ENCODE measurements around the gene EPO.

EPO gene

DNA sequence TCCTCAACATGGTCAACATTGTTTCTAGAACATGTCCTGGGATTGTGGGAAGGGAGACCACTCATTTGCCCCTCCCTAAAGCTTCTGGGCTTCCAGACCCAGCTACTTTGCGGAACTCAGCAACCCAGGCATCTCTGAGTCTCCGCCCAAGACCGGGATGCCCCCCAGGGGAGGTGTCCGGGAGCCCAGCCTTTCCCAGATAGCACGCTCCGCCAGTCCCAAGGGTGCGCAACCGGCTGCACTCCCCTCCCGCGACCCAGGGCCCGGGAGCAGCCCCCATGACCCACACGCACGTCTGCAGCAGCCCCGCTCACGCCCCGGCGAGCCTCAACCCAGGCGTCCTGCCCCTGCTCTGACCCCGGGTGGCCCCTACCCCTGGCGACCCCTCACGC is at the start of gene EPO:
EPO (plus strand) TSS at position 190 of the 392 bp plus-strand sequence. CDS start 513 bp downstream, outside the sequence.
- DNase-seq (ENCODE audit: low read depth, low spot score), result no peak

DNA sequence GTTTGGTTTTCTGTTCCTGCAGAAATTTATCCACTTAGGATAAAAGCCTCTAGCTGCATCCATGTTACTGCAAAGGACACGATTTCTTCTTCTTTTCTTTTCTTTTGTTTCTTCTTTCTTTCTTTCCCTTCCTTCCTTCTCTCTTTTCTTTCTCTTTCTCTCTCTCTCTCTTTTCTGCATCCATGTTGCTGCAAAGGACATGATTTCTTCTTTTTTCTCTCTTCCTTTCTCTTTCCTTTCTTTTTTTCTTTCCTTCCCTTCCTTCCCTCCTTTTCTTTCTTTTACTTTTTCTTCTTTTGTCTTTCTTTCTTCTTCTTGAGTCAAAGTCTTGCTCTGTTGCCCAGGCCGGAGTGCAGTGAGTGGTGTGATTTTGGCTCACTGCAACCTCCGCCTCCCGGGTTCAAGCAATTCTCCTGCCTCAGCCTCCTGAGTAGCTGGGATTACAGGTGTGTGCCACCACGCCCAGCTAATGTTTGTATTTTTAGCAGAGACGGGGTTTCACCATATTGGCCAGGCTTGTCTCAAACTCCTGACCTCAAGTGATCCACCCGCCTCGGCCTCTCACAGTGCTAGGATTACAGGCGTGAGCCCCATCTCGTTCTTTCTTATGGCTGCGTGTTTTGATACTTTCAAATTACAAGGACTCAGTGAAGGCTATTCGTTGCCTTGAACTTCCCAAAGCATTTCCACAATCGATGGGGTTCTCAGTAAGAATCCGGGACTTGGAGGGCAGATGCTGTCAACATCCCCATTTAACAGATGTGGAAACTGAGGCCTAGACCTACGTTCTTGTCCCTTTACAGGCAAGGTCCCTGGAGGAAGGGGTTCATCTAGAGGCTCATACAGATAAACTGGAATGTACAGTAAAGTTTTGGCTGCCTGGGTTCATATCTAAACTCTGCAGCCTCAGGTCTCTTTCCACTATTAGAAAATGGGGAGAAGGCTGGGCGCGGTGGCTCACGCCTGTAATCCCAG is 48.6 kb upstream of the EPO start:
- DNase-seq (ENCODE audit: low read depth, low spot score), result no peak

DNA sequence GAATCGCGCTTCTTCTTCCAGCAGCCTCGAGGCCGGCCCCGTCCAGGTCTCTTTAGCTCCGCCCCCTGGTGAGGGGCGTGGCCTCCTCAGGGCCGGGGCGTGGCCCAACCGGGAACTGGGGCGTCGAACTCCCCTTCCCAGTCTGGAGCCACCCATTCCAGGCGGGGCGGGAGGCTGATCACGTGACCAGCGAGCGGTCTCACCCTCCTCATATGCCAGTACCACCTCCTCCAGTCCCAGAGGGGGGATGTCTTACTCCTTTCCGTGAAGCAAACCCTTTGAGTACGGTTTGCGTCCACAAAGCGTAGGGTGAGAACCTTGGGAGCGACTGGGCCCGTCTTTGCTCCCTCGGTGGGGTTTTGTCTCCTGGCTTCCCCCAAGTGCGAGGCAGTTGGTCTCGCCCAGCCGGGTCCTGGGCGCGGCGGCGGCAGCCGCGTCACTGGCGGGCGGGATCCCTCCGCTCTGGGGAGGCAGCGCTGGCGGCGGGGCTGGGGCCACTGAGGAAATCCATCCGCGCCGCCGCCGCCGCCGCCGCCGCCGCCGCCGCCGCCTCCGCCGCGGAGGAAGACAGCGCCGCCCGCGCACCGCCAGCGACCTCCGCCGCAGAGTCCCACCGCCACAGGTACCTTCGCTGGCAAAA is 46.8 kb upstream of the EPO start, which contains the start of gene GNB2:
GNB2 (plus strand) TSS at position 439 of the 640 bp plus-strand sequence. CDS start 2,526 bp downstream, outside the sequence.
- DNase-seq (ENCODE audit: low read depth, low spot score), result peak; percentile 80

DNA sequence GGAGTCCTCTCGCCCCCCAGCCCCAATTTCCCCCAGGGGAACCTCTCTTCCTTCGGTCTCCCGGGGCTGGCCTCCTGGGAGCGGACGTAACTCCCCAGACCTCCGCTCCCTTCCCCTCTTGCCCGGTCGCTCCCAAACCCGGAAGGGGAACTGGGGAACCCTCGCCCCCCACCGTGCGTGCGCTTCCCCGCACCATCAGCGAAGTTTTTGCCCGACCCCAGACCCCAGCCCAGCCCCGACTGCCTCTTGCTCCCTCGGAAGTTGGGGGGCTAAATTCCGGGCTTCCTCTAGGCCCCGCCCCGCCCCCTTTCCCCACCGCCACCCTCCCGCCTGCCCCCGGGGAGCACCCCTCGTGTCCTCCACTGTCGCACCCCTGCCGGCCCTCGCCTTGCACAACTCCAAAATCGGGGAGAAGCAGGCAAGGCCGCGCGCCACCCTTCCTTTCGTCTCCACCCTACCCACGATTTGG is 46.3 kb upstream of the EPO start:
- DNase-seq (ENCODE audit: low read depth, low spot score), result no peak

DNA sequence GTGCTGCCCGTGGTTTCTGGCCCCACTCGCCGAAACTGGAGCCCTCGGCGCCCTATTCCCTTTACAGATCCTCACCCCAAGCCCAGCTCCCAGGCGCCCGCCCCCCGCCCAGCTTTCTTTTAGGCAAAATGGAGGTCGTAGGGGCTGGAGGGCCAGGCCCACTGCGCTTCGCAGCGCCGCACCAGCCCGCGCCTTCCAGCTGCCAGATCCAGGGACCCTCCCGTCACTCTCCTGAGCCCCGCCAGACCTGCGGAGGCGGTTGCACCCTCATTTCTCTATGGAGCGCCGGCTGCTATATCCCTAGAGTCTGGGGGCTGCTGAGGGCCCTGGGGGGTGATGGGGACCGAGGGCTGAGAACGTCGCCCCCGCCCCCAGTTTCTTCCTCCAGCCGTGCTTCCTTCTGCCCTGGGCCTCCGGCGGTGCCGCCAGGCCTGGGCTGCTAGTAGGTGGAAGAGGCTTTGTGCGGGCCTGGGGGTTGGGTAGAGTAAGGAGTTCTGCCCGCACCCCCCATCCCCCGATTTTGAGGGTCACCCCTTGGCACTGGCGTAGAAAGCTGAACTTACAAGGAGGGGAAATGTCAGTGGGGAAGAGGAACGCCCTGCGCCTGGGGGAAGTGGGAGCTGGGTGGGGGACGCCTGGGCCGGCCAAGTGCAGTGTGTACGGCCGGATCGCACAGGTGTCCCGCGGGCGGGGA is 45.7 kb upstream of the EPO start:
- DNase-seq (ENCODE audit: low read depth, low spot score), result no peak

DNA sequence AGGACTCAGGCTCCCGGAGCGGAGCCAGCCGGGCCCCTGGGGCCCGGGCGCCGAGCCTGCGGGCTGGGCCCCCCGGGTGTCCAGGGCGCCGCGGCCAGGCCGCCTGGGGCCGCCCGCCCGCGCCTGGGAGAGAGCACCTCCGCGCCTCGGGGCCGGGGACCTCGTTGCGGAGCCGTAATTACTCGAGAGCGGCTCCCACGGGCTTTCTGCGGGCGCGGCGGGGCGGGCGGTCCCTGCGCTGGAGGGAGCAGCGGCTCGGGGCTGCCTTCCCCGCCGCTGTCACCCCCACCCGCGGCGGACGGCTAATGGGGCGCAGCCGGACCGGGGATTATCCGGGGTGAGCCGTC is 45.2 kb upstream of the EPO start:
- no peak for DNase-seq (ENCODE audit: low read depth, low spot score)

DNA sequence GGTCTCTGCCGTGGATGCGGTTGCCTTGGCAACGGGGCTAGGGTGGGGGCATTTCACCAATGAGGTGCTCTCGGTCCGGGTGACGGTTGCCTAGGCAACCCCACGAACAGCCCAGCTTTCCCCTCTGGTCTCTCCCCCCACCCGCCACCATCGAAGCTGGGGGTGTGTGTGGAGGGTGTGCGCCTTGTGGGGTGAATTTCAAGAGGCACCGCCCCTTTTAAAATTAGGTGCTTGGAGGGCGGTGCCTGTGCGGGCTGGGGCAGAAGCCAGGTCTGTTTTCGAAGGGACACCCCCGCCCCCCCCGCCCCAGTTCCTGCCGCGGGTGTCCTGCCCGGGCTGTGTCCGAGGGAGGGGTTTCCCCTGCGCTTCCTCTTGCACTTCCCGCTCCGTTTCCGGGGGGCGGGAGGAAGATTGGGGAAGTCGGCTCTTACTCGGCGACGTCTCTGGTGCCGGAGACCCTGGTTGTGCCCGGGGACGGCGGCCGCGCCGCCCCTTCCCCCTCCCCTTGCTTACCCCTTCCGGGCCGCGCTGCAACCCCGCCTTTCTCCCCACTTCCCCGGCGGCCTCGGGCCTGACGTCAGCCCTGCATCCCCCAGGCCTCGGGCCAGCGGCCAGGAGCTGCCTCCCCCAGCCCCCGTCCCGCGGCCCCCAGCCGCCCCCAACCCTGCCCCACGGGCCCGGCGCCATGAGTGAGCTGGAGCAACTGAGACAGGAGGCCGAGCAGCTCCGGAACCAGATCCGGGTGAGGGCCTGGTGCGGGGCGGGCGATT is 44.5 kb upstream of the EPO start:
- DNase-seq (ENCODE audit: low read depth, low spot score), result no peak

DNA sequence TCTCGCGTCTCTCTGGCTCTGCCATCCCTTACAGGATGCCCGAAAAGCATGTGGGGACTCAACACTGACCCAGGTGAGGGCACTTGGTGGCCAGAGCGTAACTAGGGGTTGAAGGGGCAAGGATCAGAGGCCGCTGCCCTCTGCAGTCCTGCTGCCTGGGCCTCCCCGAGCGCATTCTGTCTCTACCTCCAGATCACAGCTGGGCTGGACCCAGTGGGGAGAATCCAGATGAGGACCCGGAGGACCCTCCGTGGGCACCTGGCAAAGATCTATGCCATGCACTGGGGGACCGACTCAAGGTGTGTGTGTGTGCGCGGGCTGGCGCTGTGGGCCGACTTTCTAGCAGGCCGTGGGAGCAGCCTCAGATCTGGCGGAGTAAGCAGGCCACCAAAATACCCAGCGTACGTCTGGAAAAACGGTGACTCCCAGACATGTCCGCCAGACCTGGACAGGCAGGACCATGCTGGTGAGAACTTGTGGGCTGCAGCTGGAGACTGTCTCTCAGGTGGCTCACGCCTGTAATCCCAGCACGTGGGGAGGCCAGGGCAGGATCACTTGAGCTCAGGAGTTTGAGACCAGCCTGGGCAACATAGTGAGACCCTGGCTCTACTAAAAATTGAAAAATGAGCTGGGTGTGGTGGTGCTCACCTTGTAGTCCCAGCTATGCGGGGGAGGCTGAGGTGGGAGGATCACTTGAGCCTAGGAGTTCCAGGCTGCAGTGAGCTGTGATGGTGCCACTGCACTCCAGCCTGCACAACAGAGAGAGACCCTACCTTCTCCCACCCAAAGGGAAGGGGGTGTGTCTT is 43.6 kb upstream of the EPO start:
- DNase-seq (ENCODE audit: low read depth, low spot score), result no peak

DNA sequence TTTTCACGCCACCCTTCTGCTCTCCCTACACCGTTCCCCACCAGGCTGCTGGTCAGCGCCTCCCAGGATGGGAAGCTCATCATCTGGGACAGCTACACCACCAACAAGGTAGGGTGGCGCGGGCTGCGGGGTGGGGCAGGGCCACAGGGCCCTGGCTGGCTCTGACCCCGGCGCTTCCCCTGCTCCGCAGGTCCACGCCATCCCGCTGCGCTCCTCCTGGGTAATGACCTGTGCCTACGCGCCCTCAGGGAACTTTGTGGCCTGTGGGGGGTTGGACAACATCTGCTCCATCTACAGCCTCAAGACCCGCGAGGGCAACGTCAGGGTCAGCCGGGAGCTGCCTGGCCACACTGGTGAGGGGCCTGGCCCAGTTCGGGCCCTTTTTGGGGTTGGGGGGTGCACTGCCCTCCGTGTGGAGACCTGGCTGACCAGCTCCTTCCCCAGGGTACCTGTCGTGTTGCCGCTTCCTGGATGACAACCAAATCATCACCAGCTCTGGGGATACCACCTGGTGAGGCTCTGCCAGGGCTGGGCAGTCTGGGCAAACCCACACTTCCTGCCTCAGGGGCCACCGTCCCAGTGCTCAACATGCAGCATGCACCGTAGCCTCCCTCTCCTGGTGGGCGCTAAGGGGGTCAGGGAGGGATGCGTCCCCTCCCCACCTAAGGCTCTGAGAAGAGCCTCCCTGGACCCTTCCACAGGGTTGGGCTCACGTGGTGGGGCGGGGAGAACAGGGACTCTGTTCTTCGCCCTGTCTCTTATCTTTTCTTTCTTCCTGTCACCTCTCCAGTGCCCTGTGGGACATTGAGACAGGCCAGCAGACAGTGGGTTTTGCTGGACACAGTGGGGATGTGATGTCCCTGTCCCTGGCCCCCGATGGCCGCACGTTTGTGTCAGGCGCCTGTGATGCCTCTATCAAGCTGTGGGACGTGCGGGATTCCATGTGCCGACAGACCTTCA is 42.7 kb upstream of the EPO start:
- DNase-seq (ENCODE audit: low read depth, low spot score), result no peak

DNA sequence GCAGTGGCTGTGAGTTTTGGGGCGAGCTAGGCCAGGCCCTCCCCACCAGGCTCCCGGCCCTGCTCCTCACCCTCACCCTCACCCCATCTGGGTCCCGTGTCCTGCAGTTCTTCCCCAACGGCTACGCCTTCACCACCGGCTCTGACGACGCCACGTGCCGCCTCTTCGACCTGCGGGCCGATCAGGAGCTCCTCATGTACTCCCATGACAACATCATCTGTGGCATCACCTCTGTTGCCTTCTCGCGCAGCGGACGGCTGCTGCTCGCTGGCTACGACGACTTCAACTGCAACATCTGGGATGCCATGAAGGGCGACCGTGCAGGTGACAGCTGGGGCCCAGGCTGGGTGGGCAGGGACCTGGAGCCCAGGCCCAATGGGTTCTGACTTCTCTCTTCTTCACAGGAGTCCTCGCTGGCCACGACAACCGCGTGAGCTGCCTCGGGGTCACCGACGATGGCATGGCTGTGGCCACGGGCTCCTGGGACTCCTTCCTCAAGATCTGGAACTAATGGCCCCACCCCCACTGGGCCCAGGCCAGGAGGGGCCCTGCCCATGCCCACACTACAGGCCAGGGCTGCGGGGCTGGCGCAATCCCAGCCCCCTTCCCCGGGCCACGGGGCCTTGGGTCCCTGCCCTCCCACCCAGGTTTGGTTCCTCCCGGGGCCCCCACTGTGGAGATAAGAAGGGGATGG is 41.8 kb upstream of the EPO start:
- no peak for DNase-seq (ENCODE audit: low read depth, low spot score)

DNA sequence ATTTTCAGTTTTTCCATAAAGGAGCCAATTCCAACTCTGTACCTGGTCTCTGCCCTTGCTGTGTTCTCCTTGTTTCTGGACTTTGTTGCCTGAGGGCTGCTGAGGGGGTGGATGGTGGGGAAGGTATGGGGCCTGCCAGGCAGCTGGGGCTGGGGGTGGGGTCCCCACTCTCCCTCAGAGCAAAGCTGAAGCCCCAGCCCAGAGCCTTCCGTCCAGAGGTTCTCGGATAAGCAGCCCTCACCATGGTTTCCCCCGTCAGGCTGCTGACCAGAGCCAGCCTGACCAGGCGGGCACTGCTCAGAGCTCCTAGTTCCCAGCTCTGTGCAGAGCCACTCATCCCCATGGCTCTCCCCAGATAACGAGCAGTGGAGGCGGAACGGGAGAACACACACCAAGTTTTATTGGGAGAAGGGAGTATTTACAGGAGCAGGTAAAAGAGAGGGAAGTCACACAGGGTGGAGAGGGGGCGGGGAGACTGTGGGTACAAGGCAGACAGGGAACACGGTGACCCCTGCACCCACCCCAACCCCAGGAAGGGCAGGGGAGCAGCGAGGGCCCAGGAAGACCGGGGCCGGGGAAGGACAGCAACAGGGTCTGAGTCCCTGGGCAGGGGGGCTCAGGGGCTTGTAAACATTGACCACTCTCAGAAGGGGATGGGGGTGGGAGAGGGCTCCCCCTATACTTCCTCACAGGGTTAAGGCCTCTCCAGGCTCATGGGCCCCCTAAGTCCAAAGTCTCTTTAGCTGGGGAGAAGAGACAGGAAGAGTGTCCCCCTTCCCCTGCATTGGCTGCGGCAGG is 40.9 kb upstream of the EPO start:
- no peak for DNase-seq (ENCODE audit: low read depth, low spot score)

DNA sequence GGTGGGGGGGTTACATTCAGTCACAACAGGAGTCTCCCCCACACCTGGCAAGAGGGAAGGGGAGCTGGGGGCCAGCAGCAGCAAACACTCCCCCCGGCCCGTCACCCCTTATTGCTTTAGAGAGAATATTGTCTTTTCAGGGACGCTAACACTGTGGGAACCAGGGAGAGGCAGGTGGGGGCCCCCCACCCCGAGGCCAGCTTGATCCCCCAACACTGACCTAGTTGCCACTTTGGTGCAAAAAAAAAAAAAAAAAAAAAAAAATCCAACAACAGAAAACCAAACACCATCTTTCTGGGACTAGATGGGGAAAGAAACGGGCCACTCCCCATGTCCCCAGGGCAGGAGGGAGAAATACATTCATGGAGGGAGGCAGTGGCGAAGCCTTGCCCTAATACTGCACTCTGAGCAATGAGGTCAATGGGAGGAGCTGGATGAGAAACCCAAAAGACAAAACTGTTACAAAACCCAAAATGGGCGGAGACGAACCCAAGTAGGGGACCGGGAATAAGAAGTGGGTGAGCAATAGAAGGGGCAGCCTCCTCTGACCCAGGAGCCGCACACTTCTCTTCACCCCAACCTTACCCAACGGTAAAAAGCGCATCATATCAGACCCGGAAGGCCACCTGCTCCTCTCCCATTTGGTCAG is 40.2 kb upstream of the EPO start:
- DNase-seq (ENCODE audit: low read depth, low spot score), result no peak

DNA sequence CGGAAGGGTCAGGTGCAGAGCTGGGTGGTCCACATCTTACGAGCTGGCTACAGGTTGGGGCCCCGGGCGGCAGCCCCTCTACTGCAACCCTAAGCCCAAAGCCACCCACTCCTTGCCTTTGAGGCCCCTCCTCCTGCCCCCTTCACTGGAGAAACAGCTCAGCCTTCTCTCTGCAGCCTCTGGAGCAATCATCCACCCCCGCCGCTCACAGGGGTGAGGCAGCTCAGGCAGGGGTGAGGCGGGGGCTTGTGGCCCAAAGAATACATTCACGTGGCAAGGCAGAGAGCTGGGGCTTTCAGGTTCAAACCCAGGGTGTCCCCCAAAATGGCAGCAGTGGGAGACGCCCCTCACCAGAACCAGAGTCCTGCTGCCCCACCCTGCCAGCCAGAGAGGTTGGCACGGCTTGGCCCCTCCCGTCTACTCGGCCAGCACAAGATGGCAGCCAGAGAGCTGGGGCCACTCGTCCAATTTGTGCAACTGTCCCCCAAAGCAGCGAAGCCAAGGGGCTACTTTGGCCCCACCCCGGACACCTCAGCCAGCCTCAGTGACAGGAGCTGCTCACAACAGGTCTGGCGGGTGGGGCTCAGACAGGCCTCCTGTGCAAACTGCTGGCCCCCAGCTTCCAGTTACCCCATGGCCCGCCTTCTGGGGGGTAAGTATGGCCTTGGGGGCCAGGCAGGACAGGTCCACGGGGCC is 39.5 kb upstream of the EPO start:
- no peak for DNase-seq (ENCODE audit: low read depth, low spot score)

DNA sequence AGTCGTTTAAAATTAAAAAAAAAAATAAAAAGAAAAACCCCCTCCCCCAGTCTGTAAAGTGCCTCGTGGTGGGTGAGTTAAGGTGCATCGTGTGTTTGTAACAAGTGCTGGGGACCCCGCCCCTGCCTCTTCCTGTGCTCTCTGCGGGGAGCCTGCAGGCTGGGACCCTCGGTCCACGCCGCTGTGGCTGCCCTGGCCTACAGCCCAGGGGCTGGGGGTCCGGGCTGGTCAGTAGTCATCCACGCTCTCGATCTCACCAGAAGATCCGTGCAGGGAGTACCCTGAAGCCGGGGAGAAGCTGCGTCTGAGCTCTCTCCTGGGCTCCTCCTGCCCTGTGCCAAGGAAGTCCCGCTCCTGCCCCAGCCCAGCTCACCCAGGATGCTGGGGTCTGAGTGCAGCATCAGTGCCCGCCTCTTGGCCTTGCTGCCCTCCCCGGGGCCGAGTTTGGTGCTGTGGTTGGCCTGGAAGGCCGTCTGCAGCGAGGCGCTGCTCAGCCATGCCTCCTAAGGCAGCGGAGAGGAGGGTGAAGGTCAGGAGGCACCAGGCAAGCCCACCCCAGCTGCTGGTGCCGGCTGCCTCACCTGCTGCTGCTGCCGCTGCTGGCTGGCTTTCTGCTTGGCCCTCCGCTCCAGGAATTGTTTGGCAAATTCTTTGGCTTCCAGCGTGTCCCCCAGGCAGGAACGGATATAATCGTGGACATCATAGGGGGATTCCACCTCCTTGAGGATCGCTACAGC is 38.6 kb upstream of the EPO start:
- DNase-seq (ENCODE audit: low read depth, low spot score), result no peak

DNA sequence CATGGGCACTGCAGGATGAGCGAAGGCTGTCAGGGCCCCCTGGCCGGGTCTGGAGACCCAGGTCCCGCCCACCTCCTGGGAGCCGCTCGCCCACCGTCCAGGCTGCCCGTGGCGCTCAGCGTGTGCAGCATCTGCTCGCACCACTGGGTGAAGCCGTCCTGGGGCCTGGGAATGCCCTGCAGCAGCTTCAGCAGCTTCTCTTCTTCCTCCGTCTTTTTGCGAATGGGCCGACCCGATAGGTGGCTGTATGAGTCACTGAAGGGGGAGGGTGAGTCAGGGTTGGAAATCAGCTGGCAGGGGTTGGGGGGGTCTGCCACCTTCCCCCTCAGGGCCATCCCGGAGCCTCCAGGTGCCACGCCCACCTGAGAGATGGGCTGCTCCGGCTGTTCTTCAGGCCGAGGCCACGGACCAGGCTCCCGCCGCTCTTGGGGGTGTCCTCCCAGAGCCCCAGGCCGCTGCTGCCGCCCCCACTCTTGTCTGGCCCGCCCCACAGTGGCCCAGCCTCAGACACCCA is 38.0 kb upstream of the EPO start:
- no peak for DNase-seq (ENCODE audit: low read depth, low spot score)

All from iPS DF 19.7 (cell line).